Glomerular endothelial cell (primary cell): ENCODE data around the gene SETSIP. TPM values are rescaled to one million over a fixed set of nuclear protein-coding genes. Genes with fewer than 3 reads are reported as not detected.
"Not testable (repeated sequence)": the region's sequence is repeated elsewhere in the genome, so short reads cannot be mapped to it uniquely, and the experiment has no call there.

Source experiments
- DNase-seq: peaks from one replicate; pipeline ENCODE4 v3.0.0-alpha.2; 2011; ENCODE audit warnings: low read depth, low spot score; ENCODE audit errors: extremely low read depth
- total RNA-seq: library from RNA; depleted of rRNA; stranded (reverse); fragments of >200 nt; gene quantifications from 2 replicates; pipeline ENCODE4 v1.2.3, GENCODE V29; 2015

SETSIP gene
- not detected in 2 replicates for total RNA-seq

- no peak for DNase-seq
These were observed at the start of gene SETSIP for GRCh38 chr1:92075311-92075710. Gene SETSIP, minus strand, starts transcription at chr1:92075411. Its CDS starts 0 bp downstream, at chr1:92075411.

GRCh38 chr1:92123868-92124267 is 48.7 kb upstream of the SETSIP start:
- no peak for DNase-seq

- DNase-seq, result no peak
These were observed 43.6 kb upstream of the SETSIP start for GRCh38 chr1:92118826-92119225.

- DNase-seq, result no peak
These were observed 42.3 kb upstream of the SETSIP start for GRCh38 chr1:92117526-92117925.

GRCh38 chr1:92108631-92109030 is 33.4 kb upstream of the SETSIP start:
- no peak for DNase-seq

GRCh38 chr1:92105546-92106081 is 30.4 kb upstream of the SETSIP start:
- no peak for DNase-seq

GRCh38 chr1:92096317-92096716 is 21.1 kb upstream of the SETSIP start:
- no peak for DNase-seq

- no peak for DNase-seq
These were observed 20.7 kb upstream of the SETSIP start for GRCh38 chr1:92095874-92096273.

- DNase-seq, result no peak
These were observed 19.4 kb upstream of the SETSIP start for GRCh38 chr1:92094595-92094994.

- DNase-seq, result no peak
These were observed 18.9 kb upstream of the SETSIP start for GRCh38 chr1:92094090-92094489.

GRCh38 chr1:92091625-92092024 is 16.4 kb upstream of the SETSIP start:
- no peak for DNase-seq

GRCh38 chr1:92087542-92087941 is 12.3 kb upstream of the SETSIP start:
- no peak for DNase-seq

GRCh38 chr1:92085727-92086126 is 10.5 kb upstream of the SETSIP start:
- no peak for DNase-seq

- DNase-seq, result no peak
These were observed 9.4 kb upstream of the SETSIP start for GRCh38 chr1:92084651-92085050.

GRCh38 chr1:92081031-92081430 is 5.8 kb upstream of the SETSIP start:
- no peak for DNase-seq

- DNase-seq, result no peak
These were observed 5.1 kb upstream of the SETSIP start, which contains the start of gene BTBD8 for GRCh38 chr1:92080128-92080985. Gene BTBD8, plus strand, starts transcription at chr1:92080345. Its CDS starts 227 bp downstream, at chr1:92080572.

- DNase-seq, result no peak
These were observed 4.2 kb upstream of the SETSIP start for GRCh38 chr1:92079441-92079840.

- not testable (repeated sequence) for DNase-seq
These were observed 2.9 kb upstream of the SETSIP start for GRCh38 chr1:92078077-92078476.

GRCh38 chr1:92076363-92076762 is 1.2 kb upstream of the SETSIP start:
- DNase-seq, result no peak

- not testable (repeated sequence) for DNase-seq
These were observed 765 bp downstream of the SETSIP start for GRCh38 chr1:92074446-92074845.

GRCh38 chr1:92070892-92071291 is 4.3 kb downstream of the SETSIP start:
- DNase-seq, result no peak

GRCh38 chr1:92066321-92066720 is 8.9 kb downstream of the SETSIP start:
- no peak for DNase-seq
